ENCODE results near the gene SUGCT. TPM values are rescaled to one million over a fixed set of nuclear protein-coding genes. Genes with fewer than 3 reads are reported as not detected.

SUGCT gene
- total RNA-seq, 1 experiment from 2014 or later, result 9.9 TPM

GRCh38 chr7:40873248-40873647 is 738.4 kb downstream of the SUGCT start:
- no TSS peak for BruUV-seq (replicated peaks)
- H3K4me3 ChIP-seq (ENCODE audit: low read depth, low read length), result no peak overlapping the region
- peaks cover 3% of the 10 kb centered on the region; the same call in 1 of the 2 replicates for H3K9me3 ChIP-seq
- POLR2A ChIA-PET, result no interaction called here
- no peaks in the 10 kb centered on the region for H3K27me3 ChIP-seq (replicated peaks; ENCODE audit: control insufficient read depth, insufficient read depth, low read length)
- peaks cover 7% of the 10 kb centered on the region; the same call in 1 of the 2 replicates for H3K4me1 ChIP-seq
- Mint-ChIP-seq H3K27ac (ENCODE audit: unreplicated experiment) (no peak overlapping the region), H3K9me3 (ENCODE audit: unreplicated experiment) (peaks cover 35% of the 10 kb centered on the region), H3K36me3 (ENCODE audit: insufficient read depth, unreplicated experiment) (peaks cover 6% of the 10 kb centered on the region), H3K4me3 (ENCODE audit: unreplicated experiment) (no peak overlapping the region), H3K27me3 (ENCODE audit: insufficient read depth, unreplicated experiment) (no peaks in the 10 kb centered on the region), H3K4me1 (ENCODE audit: low read depth, unreplicated experiment) (peaks cover 7% of the 10 kb centered on the region)
- DNase-seq, result no peak
- TF ChIP-seq CTCF (IDR thresholded peaks at IDR 0.05; ENCODE audit: insufficient read depth in 1 of 2, low read depth in 1 of 2, low read length in 1 of 2, severe bottlenecking in 1 of 2, unreplicated experiment in 1 of 2), result no peak
- no peaks in the 10 kb centered on the region for H3K36me3 ChIP-seq (ENCODE audit: control insufficient read depth, insufficient read depth, low read length)
- intact Hi-C loops (cut with micrococcal nuclease; ENCODE audit: unreplicated experiment), result no loop called here
- CTCF ChIA-PET, result no interaction called here

- H3K4me1 ChIP-seq, result peaks cover 7% of the 10 kb centered on the region; the same call in 1 of the 2 replicates
- H3K9me3 ChIP-seq, result no peaks in the 10 kb centered on the region
- peaks cover 7% of the 10 kb centered on the region for H3K4me1 Mint-ChIP-seq (ENCODE audit: low read depth, unreplicated experiment)
- peaks cover 29% of the 10 kb centered on the region for H3K9me3 Mint-ChIP-seq (ENCODE audit: unreplicated experiment)
- no peak overlapping the region for H3K4me3 ChIP-seq (ENCODE audit: low read depth, low read length)
- TF ChIP-seq CTCF (IDR thresholded peaks at IDR 0.05; ENCODE audit: insufficient read depth in 1 of 2, low read depth in 1 of 2, low read length in 1 of 2, severe bottlenecking in 1 of 2, unreplicated experiment in 1 of 2), result no peak
- no peaks in the 10 kb centered on the region for H3K36me3 ChIP-seq (ENCODE audit: control insufficient read depth, insufficient read depth, low read length)
- no peak for DNase-seq
- ChIA-PET CTCF (no interaction called here), POLR2A (no interaction called here)
- no peaks in the 10 kb centered on the region for H3K27me3 Mint-ChIP-seq (ENCODE audit: insufficient read depth, unreplicated experiment)
- BruUV-seq (replicated peaks), result no TSS peak
- H3K36me3 Mint-ChIP-seq (ENCODE audit: insufficient read depth, unreplicated experiment), result peaks cover 6% of the 10 kb centered on the region
- H3K27ac Mint-ChIP-seq (ENCODE audit: unreplicated experiment), result no peak overlapping the region
- H3K27me3 ChIP-seq (replicated peaks; ENCODE audit: control insufficient read depth, insufficient read depth, low read length), result no peaks in the 10 kb centered on the region
- no peak overlapping the region for H3K4me3 Mint-ChIP-seq (ENCODE audit: unreplicated experiment)
- intact Hi-C loops (cut with micrococcal nuclease; ENCODE audit: unreplicated experiment), result no loop called here
These were observed 740.0 kb downstream of the SUGCT start for GRCh38 chr7:40874756-40875155.

- Mint-ChIP-seq H3K4me1 (ENCODE audit: low read depth, unreplicated experiment) (no peaks in the 10 kb centered on the region), H3K27ac (ENCODE audit: unreplicated experiment) (no peak overlapping the region)
- POLR2A ChIA-PET, result no interaction called here
These were observed 741.8 kb downstream of the SUGCT start for GRCh38 chr7:40876601-40877000.

More at GRCh38 chr7:40876601-40877000, 741.8 kb downstream of the SUGCT start:
- no peaks in the 10 kb centered on the region for H3K27me3 ChIP-seq (replicated peaks; ENCODE audit: control insufficient read depth, insufficient read depth, low read length)
- no peak for DNase-seq
- H3K9me3 ChIP-seq, result no peaks in the 10 kb centered on the region
- H3K4me1 ChIP-seq, result no peaks in the 10 kb centered on the region
- Mint-ChIP-seq H3K4me3 (ENCODE audit: unreplicated experiment) (no peak overlapping the region), H3K36me3 (ENCODE audit: insufficient read depth, unreplicated experiment) (no peaks in the 10 kb centered on the region), H3K9me3 (ENCODE audit: unreplicated experiment) (peaks cover 11% of the 10 kb centered on the region), H3K27me3 (ENCODE audit: insufficient read depth, unreplicated experiment) (no peaks in the 10 kb centered on the region)
- BruUV-seq (replicated peaks), result no TSS peak
- no peak for TF ChIP-seq CTCF (IDR thresholded peaks at IDR 0.05; ENCODE audit: insufficient read depth in 1 of 2, low read depth in 1 of 2, low read length in 1 of 2, severe bottlenecking in 1 of 2, unreplicated experiment in 1 of 2)
- CTCF ChIA-PET, result no interaction called here
- no peak overlapping the region for H3K4me3 ChIP-seq (ENCODE audit: low read depth, low read length)
- no peaks in the 10 kb centered on the region for H3K36me3 ChIP-seq (ENCODE audit: control insufficient read depth, insufficient read depth, low read length)
- intact Hi-C loops (cut with micrococcal nuclease; ENCODE audit: unreplicated experiment), result no loop called here
